Stimulated activated CD4-positive, alpha-beta T cell treated with anti-CD3 and anti-CD28 coated beads, TNF-alpha, amount 100 ng/mL, for 24 hours (primary cell): ENCODE measurements around the gene USP7.

ENCODE experiments used
- DNase-seq, 3 experiments: peaks; one replicate each; pipeline ENCODE4 v3.0.0-alpha.2; 2020; ENCODE audit warnings: low read depth in 3 of 3

The USP7 gene

GRCh38 chr16:8952281-8952751, 11.4 kb downstream of the USP7 start:
- no peak for DNase-seq

GRCh38 chr16:8951447-8952280, 12.0 kb downstream of the USP7 start:
- DNase-seq = no peak

GRCh38 chr16:8950580-8951077, 13.1 kb downstream of the USP7 start:
- no peak for DNase-seq

GRCh38 chr16:8949536-8950418, 13.9 kb downstream of the USP7 start:
- DNase-seq = no peak

GRCh38 chr16:8948831-8949230, 14.9 kb downstream of the USP7 start:
- no peak for DNase-seq

- DNase-seq = no peak
Observed at GRCh38 chr16:8948069-8948593, 15.6 kb downstream of the USP7 start.

GRCh38 chr16:8946544-8946943, 17.2 kb downstream of the USP7 start:
- DNase-seq = no peak

GRCh38 chr16:8945626-8946296, 17.9 kb downstream of the USP7 start:
- DNase-seq = no peak

GRCh38 chr16:8943966-8944759, 19.5 kb downstream of the USP7 start:
- no peak for DNase-seq

- DNase-seq = no peak
Observed at GRCh38 chr16:8943001-8943763, 20.5 kb downstream of the USP7 start.

- no peak for DNase-seq
Observed at GRCh38 chr16:8941718-8942344, 21.9 kb downstream of the USP7 start.

- DNase-seq = no peak
Observed at GRCh38 chr16:8937803-8938202, 25.9 kb downstream of the USP7 start.

- peak; percentile 53 to 81 (median 60) for DNase-seq
Observed at GRCh38 chr16:8936421-8936820, 27.3 kb downstream of the USP7 start.

GRCh38 chr16:8935989-8936388, 27.7 kb downstream of the USP7 start:
- no peak for DNase-seq

GRCh38 chr16:8934601-8935000, 29.1 kb downstream of the USP7 start:
- DNase-seq = no peak

- DNase-seq = peak in 2 of 3 experiments; percentile 27 to 34
Observed at GRCh38 chr16:8931859-8932258, 31.8 kb downstream of the USP7 start.

- DNase-seq = no peak
Observed at GRCh38 chr16:8929086-8929748, 34.5 kb downstream of the USP7 start.

GRCh38 chr16:8928467-8928957, 35.2 kb downstream of the USP7 start:
- peak in 2 of 3 experiments; percentile 22 to 49 for DNase-seq

GRCh38 chr16:8926827-8927226, 36.9 kb downstream of the USP7 start:
- DNase-seq = no peak
